Measurements from ENCODE around the gene DNM3.

DNA sequence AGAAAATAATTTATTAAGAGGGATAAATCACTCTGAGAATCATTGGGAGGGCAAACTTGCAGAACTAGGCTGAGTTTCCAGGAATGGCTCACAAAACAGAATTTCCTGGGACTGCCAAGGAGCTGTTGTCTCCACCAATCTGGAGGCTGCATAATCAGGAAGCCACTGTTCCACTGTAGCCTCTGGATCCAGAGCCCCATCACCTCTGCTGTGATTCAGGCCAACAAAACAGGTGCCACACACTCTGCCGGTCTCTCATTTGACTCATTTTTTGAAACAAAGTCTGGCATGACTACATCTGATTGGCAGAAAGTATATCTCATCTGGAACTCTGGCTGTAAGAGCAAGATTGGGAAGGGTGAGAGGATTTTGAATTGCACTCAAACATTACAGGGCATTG is 400.2 kb downstream of the DNM3 start:
- TF ChIP-seq POLR2A (IDR thresholded peaks at IDR 0.05) (no peak), EP300 (IDR thresholded peaks at IDR 0.05) (no peak)
- TF ChIP-seq, protein P1, sequence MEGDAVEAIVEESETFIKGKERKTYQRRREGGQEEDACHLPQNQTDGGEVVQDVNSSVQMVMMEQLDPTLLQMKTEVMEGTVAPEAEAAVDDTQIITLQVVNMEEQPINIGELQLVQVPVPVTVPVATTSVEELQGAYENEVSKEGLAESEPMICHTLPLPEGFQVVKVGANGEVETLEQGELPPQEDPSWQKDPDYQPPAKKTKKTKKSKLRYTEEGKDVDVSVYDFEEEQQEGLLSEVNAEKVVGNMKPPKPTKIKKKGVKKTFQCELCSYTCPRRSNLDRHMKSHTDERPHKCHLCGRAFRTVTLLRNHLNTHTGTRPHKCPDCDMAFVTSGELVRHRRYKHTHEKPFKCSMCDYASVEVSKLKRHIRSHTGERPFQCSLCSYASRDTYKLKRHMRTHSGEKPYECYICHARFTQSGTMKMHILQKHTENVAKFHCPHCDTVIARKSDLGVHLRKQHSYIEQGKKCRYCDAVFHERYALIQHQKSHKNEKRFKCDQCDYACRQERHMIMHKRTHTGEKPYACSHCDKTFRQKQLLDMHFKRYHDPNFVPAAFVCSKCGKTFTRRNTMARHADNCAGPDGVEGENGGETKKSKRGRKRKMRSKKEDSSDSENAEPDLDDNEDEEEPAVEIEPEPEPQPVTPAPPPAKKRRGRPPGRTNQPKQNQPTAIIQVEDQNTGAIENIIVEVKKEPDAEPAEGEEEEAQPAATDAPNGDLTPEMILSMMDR (IDR thresholded peaks at IDR 0.05): no peak
